ENCODE measurements around the gene PELI3. TPM values are rescaled to one million over a fixed set of nuclear protein-coding genes. Genes with fewer than 3 reads are reported as not detected.

The PELI3 gene
- total and polyA plus RNA-seq, 3 donors from 2014 or later: 10.2 to 17.7 (median 13.0) TPM

DNA sequence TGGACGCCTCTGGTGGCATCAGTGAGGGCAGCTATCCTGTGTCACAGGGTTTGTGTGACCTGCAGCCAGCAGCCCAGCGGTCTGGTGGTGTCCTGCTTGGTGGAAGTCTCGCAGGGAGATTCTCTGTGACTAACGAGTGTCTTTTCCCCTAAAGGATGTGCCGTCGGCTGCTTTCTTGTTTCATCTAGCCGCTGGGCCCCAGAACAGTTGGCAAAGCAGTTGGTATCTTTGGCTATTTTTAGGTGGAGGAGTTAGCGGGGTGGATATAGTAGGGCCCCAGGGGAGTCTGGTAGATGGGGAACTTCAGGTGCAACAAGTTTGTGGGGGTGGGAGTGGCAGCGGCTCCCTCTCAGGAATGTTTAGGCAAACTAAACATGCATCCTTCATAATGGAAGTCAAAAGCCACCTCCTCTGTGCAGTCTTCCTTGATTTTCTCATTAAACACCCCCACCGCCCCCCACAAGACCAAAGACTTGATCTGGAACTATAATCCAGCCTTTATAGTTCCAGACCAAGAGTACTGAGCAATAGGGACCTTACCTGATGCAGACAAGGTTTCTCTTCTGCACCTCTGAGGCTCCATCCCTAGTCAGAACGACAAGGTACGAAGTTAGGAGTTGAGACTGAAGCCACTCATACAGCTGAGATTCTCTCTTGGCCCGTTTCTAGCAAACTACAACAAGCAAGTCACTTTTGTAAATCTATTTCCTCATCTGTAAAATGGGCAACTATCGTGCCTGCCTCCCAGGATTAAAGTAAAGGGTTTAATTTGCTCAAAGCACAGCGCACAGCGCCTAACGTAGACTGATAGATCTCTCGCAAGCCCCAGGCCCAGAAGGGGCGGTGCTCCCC lies 1.1 kb upstream of the PELI3 start:
- 34 to 42% methylated on average over 19 of the region's 19 CpGs for WGBS, 2 donors
- no peak for DNase-seq
- peak overlapping the region; percentile 65 to 75 for H3K4me3 ChIP-seq
- no peaks in the 10 kb centered on the region for H3K36me3 ChIP-seq (ENCODE audit: low read depth, missing control alignments)
- intact Hi-C loops (cut with DNase I; ENCODE audit: low total_unique reads): no loop called here
- peaks cover 10% of the 10 kb centered on the region for H3K4me1 ChIP-seq
- no peaks in the 10 kb centered on the region for H3K27me3 ChIP-seq
- TF ChIP-seq, protein P1, sequence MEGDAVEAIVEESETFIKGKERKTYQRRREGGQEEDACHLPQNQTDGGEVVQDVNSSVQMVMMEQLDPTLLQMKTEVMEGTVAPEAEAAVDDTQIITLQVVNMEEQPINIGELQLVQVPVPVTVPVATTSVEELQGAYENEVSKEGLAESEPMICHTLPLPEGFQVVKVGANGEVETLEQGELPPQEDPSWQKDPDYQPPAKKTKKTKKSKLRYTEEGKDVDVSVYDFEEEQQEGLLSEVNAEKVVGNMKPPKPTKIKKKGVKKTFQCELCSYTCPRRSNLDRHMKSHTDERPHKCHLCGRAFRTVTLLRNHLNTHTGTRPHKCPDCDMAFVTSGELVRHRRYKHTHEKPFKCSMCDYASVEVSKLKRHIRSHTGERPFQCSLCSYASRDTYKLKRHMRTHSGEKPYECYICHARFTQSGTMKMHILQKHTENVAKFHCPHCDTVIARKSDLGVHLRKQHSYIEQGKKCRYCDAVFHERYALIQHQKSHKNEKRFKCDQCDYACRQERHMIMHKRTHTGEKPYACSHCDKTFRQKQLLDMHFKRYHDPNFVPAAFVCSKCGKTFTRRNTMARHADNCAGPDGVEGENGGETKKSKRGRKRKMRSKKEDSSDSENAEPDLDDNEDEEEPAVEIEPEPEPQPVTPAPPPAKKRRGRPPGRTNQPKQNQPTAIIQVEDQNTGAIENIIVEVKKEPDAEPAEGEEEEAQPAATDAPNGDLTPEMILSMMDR (IDR thresholded peaks at IDR 0.05): no peak
- no peak for TF ChIP-seq POLR2A (IDR thresholded peaks at IDR 0.05)
- peak overlapping the region in 1 of 2 donors; percentile 78 for H3K27ac ChIP-seq
- no peaks in the 10 kb centered on the region for H3K9me3 ChIP-seq

DNA sequence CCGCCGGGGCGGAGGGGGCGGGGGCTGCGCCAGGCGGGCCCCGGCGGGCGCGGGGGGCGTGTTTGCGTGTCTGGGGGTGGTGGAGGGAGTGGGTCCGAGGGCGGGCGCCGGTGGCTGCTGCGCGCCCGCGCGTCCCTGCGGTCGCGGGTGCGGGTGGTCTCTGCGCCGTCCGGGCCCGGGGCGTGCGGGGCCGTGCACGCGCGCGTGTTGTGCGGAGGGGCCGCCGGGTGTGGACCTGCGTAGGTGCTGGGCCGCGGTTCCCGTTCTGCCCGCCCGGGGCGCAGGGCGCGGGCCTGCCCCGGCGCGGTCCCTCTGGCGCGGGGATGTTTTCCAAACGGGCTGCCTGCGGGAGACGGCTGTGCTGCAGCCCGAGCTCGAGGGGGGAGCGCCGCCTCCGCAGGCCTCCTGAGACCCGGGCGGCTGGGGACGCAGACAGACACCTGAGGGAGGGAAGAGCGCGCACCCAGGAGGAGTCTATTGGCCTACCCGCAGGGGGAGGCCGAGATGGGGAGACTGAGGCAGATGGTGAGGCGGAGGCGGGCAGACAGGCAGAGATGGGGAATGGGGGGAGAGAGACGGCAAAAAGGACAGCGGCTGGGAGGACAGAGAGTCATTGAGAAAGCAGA lies 442 bp downstream of the PELI3 start:
- Histone ChIP-seq H3K4me3 (peak overlapping the region; percentile 63 to 75), H3K27me3 (no peaks in the 10 kb centered on the region), H3K36me3 (ENCODE audit: low read depth, missing control alignments) (no peaks in the 10 kb centered on the region), H3K27ac (peak overlapping the region in 1 of 2 donors; percentile 78), H3K9me3 (no peaks in the 10 kb centered on the region), H3K4me1 (peaks cover 10% of the 10 kb centered on the region)
- 1 to 5% methylated on average over 11 to 58 of the region's 72 CpGs for WGBS, 2 donors
- peak; percentile 21 for DNase-seq
- TF ChIP-seq, protein P1 (IDR thresholded peaks at IDR 0.05): peak in 1 of 3 experiments; percentile 15
- TF ChIP-seq POLR2A (IDR thresholded peaks at IDR 0.05): no peak
- intact Hi-C loops (cut with DNase I; ENCODE audit: low total_unique reads): no loop called here

DNA sequence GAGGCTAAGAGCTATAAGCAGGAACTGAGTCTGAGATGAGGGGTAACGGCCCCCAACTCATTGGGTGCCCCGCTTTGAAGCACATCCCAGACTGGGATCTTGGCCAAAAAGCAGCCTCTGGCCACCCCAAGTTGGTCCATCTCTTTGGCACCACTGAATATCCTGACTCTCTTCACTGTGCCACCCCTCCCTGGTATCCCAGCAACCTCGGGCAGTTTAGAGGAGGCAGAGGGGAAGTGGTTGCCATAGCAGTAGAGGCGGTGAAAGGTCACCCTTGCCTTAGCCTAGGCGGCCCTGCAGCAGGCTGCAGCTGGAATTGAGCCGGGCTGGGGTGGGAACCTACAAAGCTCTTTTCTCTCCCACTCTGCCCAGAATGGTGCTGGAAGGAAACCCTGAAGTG lies 1.1 kb downstream of the PELI3 start:
- intact Hi-C loops (cut with DNase I; ENCODE audit: low total_unique reads): no loop called here
- Histone ChIP-seq H3K36me3 (ENCODE audit: low read depth, missing control alignments) (no peaks in the 10 kb centered on the region), H3K4me3 (peak overlapping the region; percentile 63 to 75), H3K9me3 (no peaks in the 10 kb centered on the region), H3K27ac (no peak overlapping the region), H3K27me3 (no peaks in the 10 kb centered on the region), H3K4me1 (peaks cover 10% of the 10 kb centered on the region)
- no peak for TF ChIP-seq POLR2A (IDR thresholded peaks at IDR 0.05)
- TF ChIP-seq, protein P1 (IDR thresholded peaks at IDR 0.05): no peak
- DNase-seq: peak; percentile 28
- 35 to 37% methylated on average over 5 to 6 of the region's 6 CpGs for WGBS, 2 donors

DNA sequence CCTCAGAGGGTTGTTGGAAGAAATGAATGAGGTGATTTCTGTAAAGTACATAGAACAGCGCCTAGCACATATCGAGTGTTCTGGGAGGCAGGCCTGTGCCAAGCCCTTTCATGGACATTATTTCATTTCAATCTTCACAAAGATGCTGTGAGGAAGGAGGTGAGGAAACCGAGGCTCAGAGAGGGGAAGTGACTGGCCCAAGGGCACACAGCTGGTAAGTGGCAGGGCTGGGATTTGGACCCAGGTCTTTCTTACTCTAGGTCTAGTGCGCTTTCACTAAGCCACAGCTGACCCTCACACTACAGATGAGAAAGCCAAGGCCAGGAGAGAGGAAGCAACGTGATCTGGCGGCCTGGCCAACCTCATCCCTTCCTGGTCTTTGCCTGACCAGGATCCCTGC lies 2.0 kb downstream of the PELI3 start:
- intact Hi-C loops (cut with DNase I; ENCODE audit: low total_unique reads): no loop called here
- 87 to 91% methylated on average over 6 of the region's 6 CpGs for WGBS, 2 donors
- Histone ChIP-seq H3K4me3 (no peak overlapping the region), H3K27ac (no peak overlapping the region), H3K27me3 (no peaks in the 10 kb centered on the region), H3K36me3 (ENCODE audit: low read depth, missing control alignments) (no peaks in the 10 kb centered on the region), H3K4me1 (peaks cover 10% of the 10 kb centered on the region), H3K9me3 (no peaks in the 10 kb centered on the region)
- no peak for DNase-seq
- TF ChIP-seq, protein P1 (IDR thresholded peaks at IDR 0.05): no peak
- no peak for TF ChIP-seq POLR2A (IDR thresholded peaks at IDR 0.05)

All from testis (tissue), 3 donors.